ENCODE results near the gene POLL.

DNA sequence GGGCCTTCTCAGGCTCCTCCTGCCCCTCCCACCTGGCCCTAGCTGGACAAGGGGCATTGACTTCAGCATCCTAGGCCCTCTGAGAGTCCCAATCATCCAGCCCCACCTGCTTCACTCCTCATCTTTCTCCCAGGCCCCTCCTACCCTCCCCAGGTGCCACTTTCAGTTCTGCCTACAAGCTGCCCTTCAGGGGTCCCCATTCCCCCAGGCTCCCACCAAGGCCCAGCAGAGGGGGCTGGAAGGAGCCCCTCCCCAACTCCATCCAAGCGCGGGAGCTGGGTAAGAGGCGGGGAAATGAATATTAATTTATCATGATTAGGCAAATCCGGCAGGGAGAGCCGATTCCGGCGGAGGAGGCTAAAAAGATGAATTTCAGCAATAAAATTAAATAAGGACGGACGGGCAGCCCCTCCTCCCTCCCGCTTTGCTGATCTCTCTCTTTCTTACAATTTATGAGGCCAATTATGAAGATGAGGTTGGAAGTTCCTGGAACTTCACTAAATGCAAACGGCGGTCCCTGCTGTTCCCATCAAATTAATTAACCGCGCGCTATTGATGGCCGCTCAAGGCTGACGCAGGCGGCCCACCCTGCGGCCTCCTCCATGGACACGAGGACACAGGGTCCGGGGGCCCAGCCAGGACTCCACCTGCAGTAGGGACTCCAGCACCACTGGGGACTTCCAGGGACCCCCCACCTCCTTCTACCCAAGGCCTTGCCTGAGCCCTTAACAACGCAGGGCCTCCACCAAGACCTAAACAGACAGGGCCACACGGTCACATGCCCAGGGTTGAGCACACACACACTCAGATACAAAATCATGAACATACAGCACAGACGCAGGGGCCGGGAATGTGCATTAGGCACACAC lies 13.9 kb downstream of the POLL start:
- TF ChIP-seq ZNF274 (IDR thresholded peaks at IDR 0.05; ENCODE audit: insufficient read depth, insufficient read length): no peak
- TF ChIP-seq E2F4 (IDR thresholded peaks at IDR 0.05; ENCODE audit: low read depth, low read length): no peak
- TF ChIP-seq MXI1 (IDR thresholded peaks at IDR 0.05; ENCODE audit: low read depth, low read length): no peak

Data from GM12878 (cell line).